ENCODE data around the gene CERT1. TPM values are rescaled to one million over a fixed set of nuclear protein-coding genes. Genes with fewer than 3 reads are reported as not detected.

CERT1 gene
- total RNA-seq, 1 donor from 2014 or later: 36.2 TPM

DNA sequence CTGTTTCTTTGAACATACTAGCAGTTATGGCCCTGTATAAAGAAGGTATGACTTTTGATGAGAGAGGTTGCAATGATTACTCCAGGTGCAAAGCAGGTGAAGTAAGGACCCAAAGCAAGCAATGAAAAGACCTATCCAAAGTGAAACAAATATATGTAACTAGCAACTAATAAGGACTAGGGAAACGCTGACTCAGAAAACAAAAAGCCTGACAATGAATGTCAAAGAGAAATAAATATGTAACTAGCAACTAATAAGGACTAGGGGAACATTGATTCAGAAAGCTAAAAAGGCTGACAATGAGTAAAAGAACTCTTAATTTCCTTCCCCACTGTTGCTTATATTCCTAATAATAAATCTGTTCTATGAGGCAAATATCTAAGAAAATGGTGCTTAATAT lies 131.3 kb downstream of the CERT1 start:
- no peaks in the 10 kb centered on the region for H3K9me3 Mint-ChIP-seq (ENCODE audit: low read depth)

DNA sequence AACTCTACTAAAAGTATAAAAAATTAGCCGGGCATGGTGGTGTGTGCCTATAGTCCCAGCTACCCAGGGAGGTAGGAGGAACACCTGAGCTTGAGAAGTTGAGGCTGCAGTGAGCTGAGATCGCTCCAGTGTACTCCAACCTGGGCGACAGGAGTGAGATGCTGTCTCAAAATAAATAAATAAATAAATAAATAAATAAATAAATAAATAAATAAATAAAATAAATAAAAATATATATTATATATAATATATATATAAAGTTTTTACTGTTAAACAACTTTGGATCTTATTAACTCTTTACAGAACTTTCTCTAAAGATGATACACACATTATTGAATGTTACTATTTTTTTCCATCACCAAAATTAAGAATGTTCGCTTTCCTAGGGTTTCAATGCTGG lies 136.0 kb downstream of the CERT1 start:
- H3K4me3 Mint-ChIP-seq (ENCODE audit: unreplicated experiment): no peak overlapping the region
- H3K4me1 Mint-ChIP-seq (ENCODE audit: low read depth): no peaks in the 10 kb centered on the region
- peaks cover 17% of the 10 kb centered on the region for H3K36me3 Mint-ChIP-seq (ENCODE audit: low read depth)
- H3K27ac Mint-ChIP-seq (ENCODE audit: unreplicated experiment): no peak overlapping the region
- TF ChIP-seq, protein P1, sequence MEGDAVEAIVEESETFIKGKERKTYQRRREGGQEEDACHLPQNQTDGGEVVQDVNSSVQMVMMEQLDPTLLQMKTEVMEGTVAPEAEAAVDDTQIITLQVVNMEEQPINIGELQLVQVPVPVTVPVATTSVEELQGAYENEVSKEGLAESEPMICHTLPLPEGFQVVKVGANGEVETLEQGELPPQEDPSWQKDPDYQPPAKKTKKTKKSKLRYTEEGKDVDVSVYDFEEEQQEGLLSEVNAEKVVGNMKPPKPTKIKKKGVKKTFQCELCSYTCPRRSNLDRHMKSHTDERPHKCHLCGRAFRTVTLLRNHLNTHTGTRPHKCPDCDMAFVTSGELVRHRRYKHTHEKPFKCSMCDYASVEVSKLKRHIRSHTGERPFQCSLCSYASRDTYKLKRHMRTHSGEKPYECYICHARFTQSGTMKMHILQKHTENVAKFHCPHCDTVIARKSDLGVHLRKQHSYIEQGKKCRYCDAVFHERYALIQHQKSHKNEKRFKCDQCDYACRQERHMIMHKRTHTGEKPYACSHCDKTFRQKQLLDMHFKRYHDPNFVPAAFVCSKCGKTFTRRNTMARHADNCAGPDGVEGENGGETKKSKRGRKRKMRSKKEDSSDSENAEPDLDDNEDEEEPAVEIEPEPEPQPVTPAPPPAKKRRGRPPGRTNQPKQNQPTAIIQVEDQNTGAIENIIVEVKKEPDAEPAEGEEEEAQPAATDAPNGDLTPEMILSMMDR (IDR thresholded peaks at IDR 0.05): no peak
- H3K27me3 Mint-ChIP-seq (ENCODE audit: low read depth): no peaks in the 10 kb centered on the region
- DNase-seq (ENCODE audit: low spot score): no peak
- H3K9me3 Mint-ChIP-seq (ENCODE audit: low read depth): no peaks in the 10 kb centered on the region

More for the DNA sequence above, 131.3 kb downstream of the CERT1 start:
- TF ChIP-seq, protein P1 (IDR thresholded peaks at IDR 0.05): no peak
- H3K27ac Mint-ChIP-seq (ENCODE audit: unreplicated experiment): no peak overlapping the region
- no peak for DNase-seq (ENCODE audit: low spot score)
- H3K4me3 Mint-ChIP-seq (ENCODE audit: unreplicated experiment): no peak overlapping the region
- H3K27me3 Mint-ChIP-seq (ENCODE audit: low read depth): no peaks in the 10 kb centered on the region
- H3K36me3 Mint-ChIP-seq (ENCODE audit: low read depth): peaks cover 12% of the 10 kb centered on the region
- H3K4me1 Mint-ChIP-seq (ENCODE audit: low read depth): no peaks in the 10 kb centered on the region

DNA sequence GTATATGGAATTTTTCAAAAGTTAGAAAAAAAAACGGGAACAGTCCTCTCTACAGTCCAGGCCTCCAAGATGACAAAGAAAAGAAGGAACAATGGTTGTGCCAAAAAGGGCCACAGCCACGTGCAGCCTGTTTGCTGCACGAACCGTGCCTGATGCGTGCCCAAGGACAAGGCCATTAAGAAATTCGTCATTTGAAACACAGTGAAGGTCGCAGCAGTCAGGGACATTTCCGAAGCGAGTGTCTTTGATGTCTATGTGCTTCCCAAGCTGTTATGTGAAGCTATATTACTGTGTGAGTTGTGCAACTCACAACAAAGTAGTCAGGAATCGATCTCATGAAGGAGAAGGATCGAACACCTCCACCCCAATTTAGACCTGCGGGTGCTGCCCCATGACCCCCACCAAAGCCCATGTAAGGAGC lies 137.0 kb downstream of the CERT1 start:
- no peak overlapping the region for H3K27ac Mint-ChIP-seq (ENCODE audit: unreplicated experiment)
- no peak for DNase-seq (ENCODE audit: low spot score)
- H3K4me3 Mint-ChIP-seq (ENCODE audit: unreplicated experiment): no peak overlapping the region
- TF ChIP-seq, protein P1 (IDR thresholded peaks at IDR 0.05): no peak
- H3K4me1 Mint-ChIP-seq (ENCODE audit: low read depth): no peaks in the 10 kb centered on the region
- H3K27me3 Mint-ChIP-seq (ENCODE audit: low read depth): no peaks in the 10 kb centered on the region
- H3K36me3 Mint-ChIP-seq (ENCODE audit: low read depth): peaks cover 14% of the 10 kb centered on the region
- H3K9me3 Mint-ChIP-seq (ENCODE audit: low read depth): no peaks in the 10 kb centered on the region

DNA sequence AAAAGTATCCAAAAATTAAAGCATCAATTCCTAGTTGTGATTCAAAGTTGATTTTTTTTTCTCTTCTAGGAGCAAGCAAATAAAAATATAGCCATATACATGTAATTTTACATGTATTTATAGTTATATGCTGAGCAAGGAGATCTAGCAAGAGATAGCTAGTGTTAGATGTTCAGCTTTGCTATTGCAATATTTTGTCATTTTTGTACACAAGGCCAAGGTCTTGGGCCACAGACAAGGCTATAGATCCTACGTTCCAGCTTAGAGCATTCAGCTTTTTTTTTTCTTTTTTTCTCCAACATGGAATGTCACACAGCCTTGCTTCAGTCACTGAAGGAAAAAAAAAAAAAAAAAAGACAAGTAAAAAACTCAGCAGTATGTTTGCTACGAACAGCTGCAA lies 137.6 kb downstream of the CERT1 start:
- Mint-ChIP-seq H3K27ac (ENCODE audit: unreplicated experiment) (no peak overlapping the region), H3K36me3 (ENCODE audit: low read depth) (peaks cover 10% of the 10 kb centered on the region), H3K27me3 (ENCODE audit: low read depth) (no peaks in the 10 kb centered on the region), H3K4me3 (ENCODE audit: unreplicated experiment) (no peak overlapping the region), H3K9me3 (ENCODE audit: low read depth) (no peaks in the 10 kb centered on the region), H3K4me1 (ENCODE audit: low read depth) (no peaks in the 10 kb centered on the region)
- TF ChIP-seq, protein P1 (IDR thresholded peaks at IDR 0.05): no peak
- no peak for DNase-seq (ENCODE audit: low spot score)

DNA sequence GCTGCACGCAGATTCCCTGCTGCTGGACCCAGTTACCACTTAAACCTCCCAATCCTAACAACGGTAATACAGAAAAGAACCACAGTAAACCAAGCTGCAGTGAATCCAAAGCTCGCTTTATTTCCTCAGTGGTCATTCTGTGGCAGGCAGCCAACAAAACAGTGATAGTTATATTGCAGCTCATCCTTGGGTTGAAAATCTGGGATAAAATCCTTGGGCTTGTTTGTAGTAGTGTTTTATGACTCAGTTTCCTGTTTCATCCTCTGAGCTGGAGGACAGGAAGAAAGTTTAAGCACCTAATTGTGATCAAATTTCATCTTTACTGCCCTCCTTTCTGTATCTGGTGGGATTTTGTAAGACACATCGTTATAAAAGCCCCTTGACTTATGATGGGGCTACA lies 143.0 kb downstream of the CERT1 start:
- no peak for DNase-seq (ENCODE audit: low spot score)
- TF ChIP-seq, protein P1 (IDR thresholded peaks at IDR 0.05): no peak
- no peak overlapping the region for H3K27ac Mint-ChIP-seq (ENCODE audit: unreplicated experiment)
- no peaks in the 10 kb centered on the region for H3K9me3 Mint-ChIP-seq (ENCODE audit: low read depth)
- peaks cover 14% of the 10 kb centered on the region for H3K4me1 Mint-ChIP-seq (ENCODE audit: low read depth)
- H3K27me3 Mint-ChIP-seq (ENCODE audit: low read depth): no peaks in the 10 kb centered on the region
- H3K36me3 Mint-ChIP-seq (ENCODE audit: low read depth): no peaks in the 10 kb centered on the region
- no peak overlapping the region for H3K4me3 Mint-ChIP-seq (ENCODE audit: unreplicated experiment)

All from chondrocyte (in vitro differentiated cells).